HUES48 (cell line): ENCODE measurements around the gene PCBP3.
A peak's percentile ranks its signal among the peaks of the same experiment; 100 is the strongest.

Source experiments
- H3K27ac ChIP-seq: one replicate; pipeline ENCODE4 v1.7.0; 2013; ENCODE audit warnings: low read depth, low read length, inconsistent platforms
- H3K27me3 ChIP-seq: 2 replicates; pipeline ENCODE4 v1.6.1; 2013; ENCODE audit warnings: mild to moderate bottlenecking, low read length; ENCODE audit not compliant: control insufficient read depth, insufficient read depth
- H3K36me3 ChIP-seq: 2 replicates; pipeline ENCODE4 v1.6.1; 2013; ENCODE audit warnings: low read length; ENCODE audit not compliant: control insufficient read depth, insufficient read depth
- H3K4me1 ChIP-seq: 2 replicates; pipeline ENCODE4 v1.6.1; 2013; ENCODE audit warnings: mild to moderate bottlenecking, low read length; ENCODE audit not compliant: control insufficient read depth, insufficient read depth
- H3K4me3 ChIP-seq: 2 replicates; pipeline ENCODE4 v1.5.1; 2013; ENCODE audit warnings: mild to moderate bottlenecking, low read depth, low read length
- H3K9ac ChIP-seq: 2 replicates; pipeline ENCODE4 v1.6.1; 2013; ENCODE audit warnings: mild to moderate bottlenecking, low read depth, low read length, moderate library complexity
- H3K9me3 ChIP-seq: 2 replicates; pipeline ENCODE4 v1.6.1; 2013; ENCODE audit warnings: low read length; ENCODE audit not compliant: control insufficient read depth, insufficient read depth

Gene PCBP3

GRCh38 chr21:45852886-45853400 lies 209.4 kb downstream of the PCBP3 start:
- Histone ChIP-seq H3K9ac (no peak overlapping the region), H3K27me3 (no peaks in the 10 kb centered on the region), H3K4me1 (peaks cover 22% of the 10 kb centered on the region), H3K4me3 (no peak overlapping the region), H3K27ac (no peak overlapping the region), H3K36me3 (no peaks in the 10 kb centered on the region), H3K9me3 (no peaks in the 10 kb centered on the region)

DNA sequence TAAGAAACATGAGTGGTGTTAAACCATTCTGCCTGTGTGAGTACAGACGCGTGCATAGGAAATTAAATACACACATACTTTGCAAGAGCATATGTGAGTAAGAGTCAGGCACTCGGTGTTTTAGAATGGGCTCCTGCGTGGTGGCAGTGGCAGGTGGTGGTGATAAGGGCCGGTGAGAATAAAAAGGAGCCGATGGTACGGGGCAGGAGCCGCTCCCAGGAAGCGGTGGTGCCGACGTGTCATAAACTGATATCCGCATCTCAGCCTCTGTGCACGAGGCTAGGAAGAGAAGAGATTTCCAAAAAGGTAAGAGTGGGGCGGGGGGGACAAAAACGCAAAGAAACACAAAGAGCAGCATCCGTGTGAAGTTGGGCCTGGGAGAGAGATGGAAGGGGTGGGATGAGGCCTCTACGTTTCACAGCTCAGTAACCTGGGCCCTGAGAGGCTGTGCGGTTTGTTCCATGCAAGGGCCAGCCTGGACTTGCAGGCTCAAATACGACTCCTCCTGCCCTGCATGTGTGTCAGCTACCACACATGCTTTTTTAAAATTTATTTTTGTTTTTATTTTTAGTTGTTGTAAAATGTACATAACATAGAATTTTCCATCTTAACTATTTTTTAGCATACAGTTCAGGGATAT lies 210.3 kb downstream of the PCBP3 start:
- Histone ChIP-seq H3K27me3 (no peaks in the 10 kb centered on the region), H3K9ac (no peak overlapping the region), H3K4me3 (no peak overlapping the region), H3K36me3 (no peaks in the 10 kb centered on the region), H3K9me3 (no peaks in the 10 kb centered on the region), H3K27ac (no peak overlapping the region), H3K4me1 (peaks cover 22% of the 10 kb centered on the region)

DNA sequence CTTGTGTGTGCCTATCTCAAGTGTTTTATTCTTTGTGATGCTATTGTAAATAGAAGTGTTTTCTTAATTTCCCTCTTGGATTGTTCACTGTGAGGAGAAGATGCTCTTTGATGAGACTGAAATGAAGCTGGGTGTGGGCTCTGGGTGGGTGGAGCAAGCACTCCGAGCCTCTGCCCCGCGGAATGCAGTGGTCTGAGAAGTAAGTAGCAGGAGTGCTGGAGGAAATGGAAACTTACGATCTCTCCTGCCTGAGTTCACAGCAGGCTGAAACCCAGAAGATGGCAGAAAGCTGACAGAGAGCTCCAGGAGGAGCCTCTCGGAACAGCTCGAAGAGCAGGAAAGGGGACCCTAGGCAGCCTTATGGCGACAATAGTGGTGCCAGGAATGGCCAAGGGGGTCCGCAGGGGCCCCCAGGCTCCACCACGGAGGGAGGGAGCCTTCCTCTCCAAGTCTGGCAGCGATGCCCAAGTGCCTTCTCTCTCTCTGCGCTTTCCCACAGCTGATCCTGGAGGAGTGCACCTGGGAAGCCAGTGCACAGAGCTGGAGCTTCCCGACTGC lies 211.2 kb downstream of the PCBP3 start:
- H3K27me3 ChIP-seq: no peaks in the 10 kb centered on the region
- H3K36me3 ChIP-seq: no peaks in the 10 kb centered on the region

GRCh38 chr21:45855248-45855811 lies 211.8 kb downstream of the PCBP3 start:
- no peak overlapping the region for H3K27ac ChIP-seq
- H3K4me3 ChIP-seq: no peak overlapping the region
- no peak overlapping the region for H3K9ac ChIP-seq
- no peaks in the 10 kb centered on the region for H3K36me3 ChIP-seq
- peaks cover 22% of the 10 kb centered on the region for H3K4me1 ChIP-seq
- H3K9me3 ChIP-seq: no peaks in the 10 kb centered on the region
- no peaks in the 10 kb centered on the region for H3K27me3 ChIP-seq

More for the DNA sequence above, 211.2 kb downstream of the PCBP3 start:
- H3K27ac ChIP-seq: no peak overlapping the region
- H3K9me3 ChIP-seq: no peaks in the 10 kb centered on the region
- no peak overlapping the region for H3K4me3 ChIP-seq
- H3K4me1 ChIP-seq: peaks cover 22% of the 10 kb centered on the region
- no peak overlapping the region for H3K9ac ChIP-seq

DNA sequence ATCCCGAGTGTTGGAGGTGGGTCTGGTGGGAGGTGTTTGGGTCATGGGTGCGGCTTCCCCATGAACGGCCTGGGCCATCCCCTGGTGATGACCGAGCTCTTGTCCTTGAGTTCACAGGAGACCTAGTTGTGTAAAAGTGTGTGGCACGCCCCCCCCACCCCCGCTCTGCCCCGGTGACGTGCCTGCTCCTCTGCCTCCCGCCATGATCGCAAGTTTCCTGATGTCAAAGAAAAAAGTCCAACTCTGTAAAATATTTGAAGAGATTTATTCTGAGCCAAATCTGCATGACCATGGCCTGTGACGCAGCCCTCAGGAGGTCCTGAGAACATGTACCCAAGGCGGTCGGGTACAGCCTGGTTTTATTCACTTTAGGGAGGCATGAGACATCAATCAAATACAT lies 212.9 kb downstream of the PCBP3 start:
- no peak overlapping the region for H3K4me3 ChIP-seq
- no peaks in the 10 kb centered on the region for H3K36me3 ChIP-seq
- peaks cover 22% of the 10 kb centered on the region for H3K4me1 ChIP-seq
- H3K9me3 ChIP-seq: no peaks in the 10 kb centered on the region
- no peak overlapping the region for H3K9ac ChIP-seq
- H3K27me3 ChIP-seq: no peaks in the 10 kb centered on the region
- H3K27ac ChIP-seq: peak overlapping the region; percentile 45

GRCh38 chr21:45856906-45857305 lies 213.4 kb downstream of the PCBP3 start:
- Histone ChIP-seq H3K27ac (peak overlapping the region; percentile 45), H3K4me1 (peaks cover 22% of the 10 kb centered on the region), H3K36me3 (no peaks in the 10 kb centered on the region), H3K4me3 (no peak overlapping the region), H3K27me3 (no peaks in the 10 kb centered on the region), H3K9me3 (no peaks in the 10 kb centered on the region), H3K9ac (no peak overlapping the region)

DNA sequence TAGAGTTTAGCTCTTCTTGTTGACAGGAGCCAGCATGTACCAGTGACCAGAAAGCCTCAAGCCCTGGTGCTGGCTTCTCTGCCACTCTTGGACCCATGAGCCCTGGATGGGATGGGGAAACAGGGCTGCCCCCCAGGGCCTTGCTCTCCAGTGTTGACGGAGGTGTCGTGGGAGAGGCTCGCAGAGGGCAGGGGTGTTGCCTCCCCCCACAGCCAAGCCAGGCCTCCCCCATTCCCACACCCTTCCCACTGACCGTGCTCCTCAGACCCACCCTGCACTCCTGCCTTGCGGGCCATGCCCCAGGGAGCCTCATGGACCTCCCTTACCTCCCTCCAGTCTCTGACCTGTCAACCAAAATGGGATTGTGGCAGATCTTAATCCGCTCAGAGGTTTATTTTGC lies 214.2 kb downstream of the PCBP3 start:
- Histone ChIP-seq H3K27me3 (no peaks in the 10 kb centered on the region), H3K4me1 (peaks cover 22% of the 10 kb centered on the region), H3K27ac (no peak overlapping the region), H3K36me3 (no peaks in the 10 kb centered on the region), H3K9me3 (no peaks in the 10 kb centered on the region), H3K9ac (no peak overlapping the region), H3K4me3 (no peak overlapping the region)

- Histone ChIP-seq H3K36me3 (no peaks in the 10 kb centered on the region), H3K27ac (no peak overlapping the region), H3K9me3 (no peaks in the 10 kb centered on the region), H3K27me3 (no peaks in the 10 kb centered on the region), H3K9ac (no peak overlapping the region), H3K4me1 (peaks cover 22% of the 10 kb centered on the region), H3K4me3 (no peak overlapping the region)
Observed at GRCh38 chr21:45858180-45858579, 214.7 kb downstream of the PCBP3 start.

DNA sequence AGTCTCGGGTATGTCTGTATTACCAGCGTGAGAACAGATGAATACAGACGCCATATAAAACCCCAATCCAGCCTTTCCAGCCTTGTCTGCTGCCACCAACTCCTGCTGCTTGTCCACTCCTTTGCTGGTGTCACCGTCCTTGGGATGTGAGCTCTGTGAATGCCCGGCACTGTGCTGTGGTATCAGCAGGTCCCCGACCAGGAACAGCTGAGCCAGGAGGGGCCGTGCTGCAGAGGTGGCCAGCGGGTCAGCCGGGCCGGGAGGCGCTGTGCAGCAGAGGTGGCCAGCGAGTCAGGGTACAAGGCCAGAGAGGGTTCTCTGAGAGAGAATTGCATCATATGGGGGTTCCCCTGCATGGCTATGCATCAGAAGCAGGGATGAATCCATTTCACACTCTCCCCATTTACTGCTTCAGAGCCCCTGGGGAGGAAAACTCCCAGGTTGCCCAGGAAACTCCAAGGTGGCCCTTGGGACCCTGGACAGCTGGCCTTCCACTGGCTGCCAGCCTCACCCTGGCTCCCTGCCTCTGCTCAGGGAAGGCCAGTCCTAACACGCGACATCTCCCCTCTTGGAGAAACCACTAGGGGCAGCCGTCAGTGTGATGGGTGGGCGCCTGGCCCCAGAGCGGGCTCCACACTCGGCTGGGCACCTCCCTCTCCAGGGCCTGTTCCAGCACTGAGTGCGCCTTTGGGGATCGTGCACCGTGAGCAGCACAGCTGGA lies 215.7 kb downstream of the PCBP3 start:
- Histone ChIP-seq H3K36me3 (no peaks in the 10 kb centered on the region), H3K4me1 (peaks cover 22% of the 10 kb centered on the region), H3K9ac (no peak overlapping the region), H3K4me3 (no peak overlapping the region), H3K27ac (no peak overlapping the region), H3K9me3 (no peaks in the 10 kb centered on the region), H3K27me3 (no peaks in the 10 kb centered on the region)

DNA sequence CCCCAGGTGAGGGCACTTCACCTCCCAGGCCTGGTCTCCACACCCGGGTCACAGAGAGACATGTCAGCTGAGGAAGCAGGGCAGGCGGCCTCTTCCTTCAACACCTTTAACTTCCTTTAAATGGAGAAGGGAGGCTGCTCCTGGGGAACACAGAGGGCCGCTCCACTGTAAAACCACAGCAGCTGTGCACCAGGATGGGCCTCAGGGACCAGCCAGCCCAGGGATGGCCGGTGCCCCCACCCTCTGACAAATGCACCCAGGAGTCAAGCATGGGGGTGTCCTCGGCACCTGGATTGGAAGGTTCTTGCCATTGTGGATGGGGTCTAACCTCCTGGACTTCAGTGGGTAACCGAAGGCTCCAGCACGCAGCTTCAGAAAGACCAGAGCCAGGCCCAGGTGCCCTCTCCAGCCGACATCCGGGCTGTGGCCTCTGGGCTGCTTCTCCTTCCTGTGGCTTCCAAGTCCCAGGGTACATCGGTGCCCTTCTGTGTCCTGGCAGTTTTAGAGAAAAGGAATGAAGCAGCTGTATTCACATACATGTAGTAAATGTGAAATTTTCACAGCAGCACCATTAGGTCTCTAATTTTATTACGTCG lies 216.3 kb downstream of the PCBP3 start:
- Histone ChIP-seq H3K9me3 (no peaks in the 10 kb centered on the region), H3K9ac (no peak overlapping the region), H3K36me3 (no peaks in the 10 kb centered on the region), H3K27ac (no peak overlapping the region), H3K27me3 (no peaks in the 10 kb centered on the region), H3K4me1 (peaks cover 21% of the 10 kb centered on the region), H3K4me3 (no peak overlapping the region)
